GM12878 (cell line): Measurements from ENCODE around the gene SLC2A5. TPM values are rescaled to one million over a fixed set of nuclear protein-coding genes. Genes with fewer than 3 reads are reported as not detected.

ENCODE experiments used
- ASH2L ChIP-seq: fragments of 300-600, 200-600 bp; sonication (generic); IDR thresholded peaks from 2 replicates; pipeline ENCODE4 v1.6.1; 2017; ENCODE audit warnings: low read depth, mild to moderate bottlenecking, borderline replicate concordance
- CEBPB ChIP-seq, 2 experiments: fragments of 150-350 bp in 1 of 2; IDR thresholded peaks; 2 replicates each; pipeline ENCODE4 v1.6.1; 2012 to 2014; ENCODE audit warnings: low read depth in 2 of 2, low read length in 2 of 2, borderline replicate concordance in 1 of 2, inconsistent platforms in 1 of 2
- DPF2 ChIP-seq: fragments of 450-650 bp; IDR thresholded peaks from 2 replicates; pipeline ENCODE4 v1.6.1; 2017; ENCODE audit warnings: mild to moderate bottlenecking
- JUNB ChIP-seq: IDR thresholded peaks from 2 replicates; pipeline ENCODE4 v1.6.1; 2016; ENCODE audit warnings: antibody characterized with exemption, mild to moderate bottlenecking
- KLF5 ChIP-seq: fragments of 450-650 bp; IDR thresholded peaks from 2 replicates; pipeline ENCODE4 v1.6.1; 2014; ENCODE audit warnings: mild to moderate bottlenecking; ENCODE audit not compliant: partially characterized antibody
- NBN ChIP-seq: fragments of 450-650 bp; IDR thresholded peaks from 2 replicates; pipeline ENCODE4 v1.6.1; 2016
- NFYA ChIP-seq: IDR thresholded peaks from 2 replicates; pipeline ENCODE4 v1.6.1; 2011; ENCODE audit warnings: low read depth, mild to moderate bottlenecking, low read length, improper control_type of control experiment, borderline replicate concordance
- NFYB ChIP-seq: IDR thresholded peaks from 2 replicates; pipeline ENCODE4 v1.6.1; 2011; ENCODE audit warnings: low read depth, mild to moderate bottlenecking, low read length, improper control_type of control experiment, moderate library complexity; ENCODE audit not compliant: insufficient read depth
- RCOR1 ChIP-seq: conservative IDR thresholded peaks from 2 replicates; pipeline ENCODE4 v1.6.1; 2012; ENCODE audit warnings: low read depth, low read length, improper control_type of control experiment
- RFX5 ChIP-seq: IDR thresholded peaks from 2 replicates; pipeline ENCODE4 v1.6.1; 2011; ENCODE audit warnings: low read depth, low read length, improper control_type of control experiment
- SMARCA5 ChIP-seq: fragments of 450-650 bp; IDR thresholded peaks from 2 replicates; pipeline ENCODE4 v1.6.1; 2017; ENCODE audit warnings: mild to moderate bottlenecking
- STAT1 ChIP-seq: fragments of 450-650 bp; conservative IDR thresholded peaks from 2 replicates; pipeline ENCODE4 v1.6.1; 2014; ENCODE audit warnings: antibody characterized with exemption, mild to moderate bottlenecking
- TCF12 ChIP-seq: IDR thresholded peaks from 2 replicates; pipeline ENCODE4 v1.6.1; 2011; ENCODE audit warnings: low read depth, mild to moderate bottlenecking, low read length
- WRNIP1 ChIP-seq: IDR thresholded peaks from 2 replicates; pipeline ENCODE4 v1.6.1; 2011; ENCODE audit warnings: low read depth, low read length, improper control_type of control experiment, borderline replicate concordance
- polyA plus RNA-seq, 11 experiments: library from polyadenylated mRNA; depleted of rRNA in 4 of 11; unstranded in 6 of 11; stranded (reverse) in 5 of 11; fragments of >200 nt; fragmentation: Nextera tagmentation in 4 of 11; fragmentation: Illumina TruSeq in 1 of 11; extraction: Ambion mirVana in 4 of 11; extraction: Trizol in 1 of 11; gene quantifications; 1 replicate in 1 of 11; 2 replicates in 10 of 11; pipeline versions ENCODE4 v1.2.1 to v1.2.3, GENCODE V29; 2011 to 2016; ENCODE audit warnings: inconsistent platforms in 2 of 11, missing spikeins in 2 of 11, low read depth in 1 of 11
- total RNA-seq, 4 experiments: library from RNA; depleted of rRNA in 3 of 4; stranded (reverse); fragments of >200 nt in 3 of 4; fragmentation: Illumina TruSeq in 1 of 4; extraction: Trizol in 1 of 4; gene quantifications; 2 replicates each; pipeline versions ENCODE4 v1.2.1 to v1.2.3, GENCODE V29; 2013 to 2021
- TF ChIP-seq, protein P1 (sequence below): fragments of 450-650 bp; IDR thresholded peaks from 2 replicates; pipeline ENCODE4 v1.6.1; 2016; ENCODE audit warnings: mild to moderate bottlenecking, moderate library complexity, borderline replicate concordance
- TF ChIP-seq, protein P2 (sequence below): IDR thresholded peaks from 2 replicates; pipeline ENCODE4 v1.6.1; 2012; ENCODE audit warnings: low read depth, low read length, improper control_type of control experiment
- TF ChIP-seq, protein P3 (sequence below): IDR thresholded peaks from 2 replicates; pipeline ENCODE4 v1.6.1; 2011; ENCODE audit warnings: low read depth, mild to moderate bottlenecking, low read length, moderate library complexity, borderline replicate concordance; ENCODE audit errors: extremely low read depth
- TF ChIP-seq, protein P4 (sequence below): fragments of 450-650 bp; conservative IDR thresholded peaks from 2 replicates; pipeline ENCODE4 v1.6.1; 2017; ENCODE audit warnings: mild to moderate bottlenecking, moderate library complexity
- TF ChIP-seq, protein P5 (sequence below): IDR thresholded peaks from 2 replicates; pipeline ENCODE4 v1.6.1; 2011; ENCODE audit warnings: low read depth, low read length, improper control_type of control experiment, borderline replicate concordance

The SLC2A5 gene
- total and polyA plus RNA-seq, 10 of the 15 experiments (the other 5 are each of a cell fraction or from before 2014, with no cell fraction given) = 4.5 to 76.6 (median 23.9) TPM

DNA sequence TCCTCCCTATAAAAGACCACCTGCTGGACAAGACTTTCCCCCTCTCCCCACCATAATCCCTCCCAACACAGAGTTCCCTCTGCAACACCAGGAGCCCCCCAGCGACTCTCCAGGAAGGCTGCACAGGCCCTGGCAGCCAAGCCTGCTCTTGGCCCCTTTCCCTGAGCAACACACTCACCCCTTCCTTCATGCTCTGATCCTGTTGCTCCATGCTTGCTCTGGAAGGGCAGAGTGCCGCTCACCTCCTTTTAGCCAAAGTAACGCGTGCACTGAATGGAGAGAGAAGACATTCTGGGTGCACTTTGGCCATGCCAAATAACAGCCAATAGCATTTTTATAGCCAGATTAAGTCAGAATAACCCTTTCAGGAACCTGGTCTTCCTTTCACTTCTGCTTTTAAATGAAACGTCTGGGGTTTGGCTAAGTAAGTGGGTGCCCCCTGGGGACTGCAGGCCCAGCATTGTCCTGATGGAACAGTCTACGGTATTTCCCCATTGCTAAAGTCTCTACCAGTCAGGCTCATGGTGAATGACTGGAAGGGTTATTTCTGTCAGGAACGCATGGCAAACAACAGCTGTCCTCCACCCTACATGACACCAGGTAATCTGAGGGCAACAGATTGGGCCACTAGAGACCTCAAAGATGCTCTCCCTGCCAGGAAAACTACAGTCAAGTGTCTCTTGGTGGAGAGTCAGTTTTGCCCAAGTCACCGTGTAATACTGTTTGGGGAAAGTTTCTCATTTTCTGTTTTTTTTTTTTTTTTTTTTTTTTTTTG, at the start of gene SLC2A5 (continued):
- TF ChIP-seq, protein P1, sequence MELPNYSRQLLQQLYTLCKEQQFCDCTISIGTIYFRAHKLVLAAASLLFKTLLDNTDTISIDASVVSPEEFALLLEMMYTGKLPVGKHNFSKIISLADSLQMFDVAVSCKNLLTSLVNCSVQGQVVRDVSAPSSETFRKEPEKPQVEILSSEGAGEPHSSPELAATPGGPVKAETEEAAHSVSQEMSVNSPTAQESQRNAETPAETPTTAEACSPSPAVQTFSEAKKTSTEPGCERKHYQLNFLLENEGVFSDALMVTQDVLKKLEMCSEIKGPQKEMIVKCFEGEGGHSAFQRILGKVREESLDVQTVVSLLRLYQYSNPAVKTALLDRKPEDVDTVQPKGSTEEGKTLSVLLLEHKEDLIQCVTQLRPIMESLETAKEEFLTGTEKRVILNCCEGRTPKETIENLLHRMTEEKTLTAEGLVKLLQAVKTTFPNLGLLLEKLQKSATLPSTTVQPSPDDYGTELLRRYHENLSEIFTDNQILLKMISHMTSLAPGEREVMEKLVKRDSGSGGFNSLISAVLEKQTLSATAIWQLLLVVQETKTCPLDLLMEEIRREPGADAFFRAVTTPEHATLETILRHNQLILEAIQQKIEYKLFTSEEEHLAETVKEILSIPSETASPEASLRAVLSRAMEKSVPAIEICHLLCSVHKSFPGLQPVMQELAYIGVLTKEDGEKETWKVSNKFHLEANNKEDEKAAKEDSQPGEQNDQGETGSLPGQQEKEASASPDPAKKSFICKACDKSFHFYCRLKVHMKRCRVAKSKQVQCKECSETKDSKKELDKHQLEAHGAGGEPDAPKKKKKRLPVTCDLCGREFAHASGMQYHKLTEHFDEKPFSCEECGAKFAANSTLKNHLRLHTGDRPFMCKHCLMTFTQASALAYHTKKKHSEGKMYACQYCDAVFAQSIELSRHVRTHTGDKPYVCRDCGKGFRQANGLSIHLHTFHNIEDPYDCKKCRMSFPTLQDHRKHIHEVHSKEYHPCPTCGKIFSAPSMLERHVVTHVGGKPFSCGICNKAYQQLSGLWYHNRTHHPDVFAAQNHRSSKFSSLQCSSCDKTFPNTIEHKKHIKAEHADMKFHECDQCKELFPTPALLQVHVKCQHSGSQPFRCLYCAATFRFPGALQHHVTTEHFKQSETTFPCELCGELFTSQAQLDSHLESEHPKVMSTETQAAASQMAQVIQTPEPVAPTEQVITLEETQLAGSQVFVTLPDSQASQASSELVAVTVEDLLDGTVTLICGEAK = no peak
- peak; percentile 81; the same call in 1 of the 2 replicates for TF ChIP-seq NBN
- no peak for TF ChIP-seq NFYA
- TF ChIP-seq KLF5 = no peak
- peak; percentile 94 for TF ChIP-seq TCF12
- TF ChIP-seq NFYB = 0 out of 2 replicates have a peak, but pooled peaks have one; percentile 48
- peak; percentile 80 for TF ChIP-seq JUNB
- TF ChIP-seq SMARCA5 = peak; percentile 4; the same call in 1 of the 2 replicates
- TF ChIP-seq RFX5 = no peak
- no peak; the same call in 1 of the 2 replicates for TF ChIP-seq WRNIP1
- no peak for TF ChIP-seq RCOR1
- TF ChIP-seq, protein P2, sequence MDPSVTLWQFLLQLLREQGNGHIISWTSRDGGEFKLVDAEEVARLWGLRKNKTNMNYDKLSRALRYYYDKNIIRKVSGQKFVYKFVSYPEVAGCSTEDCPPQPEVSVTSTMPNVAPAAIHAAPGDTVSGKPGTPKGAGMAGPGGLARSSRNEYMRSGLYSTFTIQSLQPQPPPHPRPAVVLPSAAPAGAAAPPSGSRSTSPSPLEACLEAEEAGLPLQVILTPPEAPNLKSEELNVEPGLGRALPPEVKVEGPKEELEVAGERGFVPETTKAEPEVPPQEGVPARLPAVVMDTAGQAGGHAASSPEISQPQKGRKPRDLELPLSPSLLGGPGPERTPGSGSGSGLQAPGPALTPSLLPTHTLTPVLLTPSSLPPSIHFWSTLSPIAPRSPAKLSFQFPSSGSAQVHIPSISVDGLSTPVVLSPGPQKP = no peak
- TF ChIP-seq STAT1 = 0 out of 2 replicates have a peak, but pooled peaks have one; percentile 35
- peak in 1 of 2 experiments; percentile 86; a peak in 1 of 4 replicates for TF ChIP-seq CEBPB (IDR thresholded peaks at IDR 0.05; ENCODE audit: borderline replicate concordance in 1 of 2, low read depth in 2 of 2, low read length in 2 of 2)
- TF ChIP-seq, protein P3, sequence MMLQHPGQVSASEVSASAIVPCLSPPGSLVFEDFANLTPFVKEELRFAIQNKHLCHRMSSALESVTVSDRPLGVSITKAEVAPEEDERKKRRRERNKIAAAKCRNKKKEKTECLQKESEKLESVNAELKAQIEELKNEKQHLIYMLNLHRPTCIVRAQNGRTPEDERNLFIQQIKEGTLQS = no peak
- peak; percentile 94; the same call in 1 of the 2 replicates for TF ChIP-seq DPF2
- TF ChIP-seq ASH2L = no peak
- TF ChIP-seq, protein P4, sequence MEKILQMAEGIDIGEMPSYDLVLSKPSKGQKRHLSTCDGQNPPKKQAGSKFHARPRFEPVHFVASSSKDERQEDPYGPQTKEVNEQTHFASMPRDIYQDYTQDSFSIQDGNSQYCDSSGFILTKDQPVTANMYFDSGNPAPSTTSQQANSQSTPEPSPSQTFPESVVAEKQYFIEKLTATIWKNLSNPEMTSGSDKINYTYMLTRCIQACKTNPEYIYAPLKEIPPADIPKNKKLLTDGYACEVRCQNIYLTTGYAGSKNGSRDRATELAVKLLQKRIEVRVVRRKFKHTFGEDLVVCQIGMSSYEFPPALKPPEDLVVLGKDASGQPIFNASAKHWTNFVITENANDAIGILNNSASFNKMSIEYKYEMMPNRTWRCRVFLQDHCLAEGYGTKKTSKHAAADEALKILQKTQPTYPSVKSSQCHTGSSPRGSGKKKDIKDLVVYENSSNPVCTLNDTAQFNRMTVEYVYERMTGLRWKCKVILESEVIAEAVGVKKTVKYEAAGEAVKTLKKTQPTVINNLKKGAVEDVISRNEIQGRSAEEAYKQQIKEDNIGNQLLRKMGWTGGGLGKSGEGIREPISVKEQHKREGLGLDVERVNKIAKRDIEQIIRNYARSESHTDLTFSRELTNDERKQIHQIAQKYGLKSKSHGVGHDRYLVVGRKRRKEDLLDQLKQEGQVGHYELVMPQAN = peak; percentile 35; the same call in 1 of the 2 replicates
- TF ChIP-seq, protein P5, sequence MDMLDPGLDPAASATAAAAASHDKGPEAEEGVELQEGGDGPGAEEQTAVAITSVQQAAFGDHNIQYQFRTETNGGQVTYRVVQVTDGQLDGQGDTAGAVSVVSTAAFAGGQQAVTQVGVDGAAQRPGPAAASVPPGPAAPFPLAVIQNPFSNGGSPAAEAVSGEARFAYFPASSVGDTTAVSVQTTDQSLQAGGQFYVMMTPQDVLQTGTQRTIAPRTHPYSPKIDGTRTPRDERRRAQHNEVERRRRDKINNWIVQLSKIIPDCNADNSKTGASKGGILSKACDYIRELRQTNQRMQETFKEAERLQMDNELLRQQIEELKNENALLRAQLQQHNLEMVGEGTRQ = no peak
